ENCODE data around the gene ARFGEF3.

ARFGEF3 gene

DNA sequence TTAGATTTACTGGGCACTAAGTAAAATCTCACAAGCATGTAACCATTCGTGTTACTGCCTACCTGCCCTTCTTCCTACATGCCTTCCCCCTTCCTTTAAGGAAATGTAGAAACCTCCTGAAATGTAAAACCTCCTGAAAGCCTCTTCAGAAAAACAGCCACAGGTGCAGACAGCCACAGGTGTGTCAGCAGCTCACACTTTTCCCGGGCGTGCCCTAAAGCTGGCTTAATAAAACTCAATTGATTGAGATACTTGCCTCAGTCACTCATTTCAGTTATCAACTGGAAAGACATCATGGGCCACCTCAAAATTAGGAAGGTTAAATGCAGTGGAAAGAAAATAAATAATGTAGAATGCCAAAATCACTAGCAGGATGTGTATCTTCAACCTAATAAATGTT is 79.6 kb downstream of the ARFGEF3 start:
- no peak for DNase-seq

DNA sequence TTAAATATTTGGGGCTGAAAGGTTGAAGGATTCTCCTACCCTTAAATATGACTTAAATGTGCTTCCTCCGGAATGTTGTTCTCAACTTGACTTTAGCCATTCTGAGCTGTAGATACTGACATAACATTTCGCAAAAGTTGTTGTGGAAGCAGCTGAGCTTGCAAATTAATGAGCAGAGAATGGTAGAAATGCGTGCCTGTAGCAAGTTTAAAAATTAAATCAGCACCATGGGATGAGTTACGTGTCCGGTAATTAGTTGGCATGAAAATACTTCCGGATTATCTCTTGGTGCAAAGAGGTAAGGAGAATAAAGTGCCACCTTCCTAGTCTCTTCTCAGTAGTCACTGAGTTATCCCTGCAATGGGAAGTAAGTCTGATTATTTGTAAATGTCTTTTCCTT is 80.2 kb downstream of the ARFGEF3 start:
- DNase-seq, result no peak

DNA sequence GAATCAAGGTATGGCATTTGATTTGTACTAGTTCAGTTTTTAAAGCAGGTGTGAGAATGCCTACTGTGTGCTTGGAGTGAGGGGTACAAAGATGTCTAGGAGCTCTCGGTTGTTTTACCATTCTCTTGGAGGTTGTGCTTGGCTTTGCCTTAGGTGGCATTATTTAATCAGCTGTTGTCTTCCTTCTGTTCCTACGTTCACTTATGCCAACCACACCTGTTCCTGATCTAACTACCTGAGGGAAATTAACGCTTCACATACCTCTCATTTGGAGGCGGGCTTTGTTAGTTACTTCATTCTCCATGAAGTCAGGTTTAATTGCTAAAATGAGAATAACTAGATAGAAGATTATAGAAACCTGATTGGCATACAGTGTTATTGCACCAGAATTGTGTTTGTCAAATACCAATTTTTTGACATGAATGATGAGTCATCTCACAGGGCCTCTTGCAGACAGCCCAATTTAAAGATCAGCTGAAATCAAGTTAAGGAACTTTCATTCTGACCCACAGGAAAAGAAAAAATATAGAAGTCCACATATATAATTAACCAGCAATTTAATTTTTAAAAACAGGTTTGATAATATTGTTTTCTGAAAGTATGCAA is 81.4 kb downstream of the ARFGEF3 start:
- DNase-seq, result no peak

DNA sequence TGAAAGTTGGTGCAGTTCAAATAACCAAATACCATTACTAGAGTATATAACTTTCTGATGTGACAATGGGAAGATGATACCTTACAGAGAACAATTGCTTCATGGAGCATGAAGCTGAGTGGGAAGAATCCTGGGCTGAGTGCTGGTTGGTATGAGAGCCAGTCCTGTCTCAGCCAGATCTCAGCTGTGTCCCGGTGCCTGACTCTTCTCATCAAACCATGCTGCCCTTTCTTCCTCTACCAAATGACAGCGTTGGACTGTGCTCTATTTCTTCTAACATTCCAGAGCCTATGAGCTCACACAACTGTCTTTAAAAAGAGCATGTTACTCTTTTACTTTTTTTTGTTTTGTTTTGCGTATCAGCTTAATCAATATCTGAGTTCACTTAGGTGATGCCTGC is 84.0 kb downstream of the ARFGEF3 start:
- no peak for DNase-seq

DNA sequence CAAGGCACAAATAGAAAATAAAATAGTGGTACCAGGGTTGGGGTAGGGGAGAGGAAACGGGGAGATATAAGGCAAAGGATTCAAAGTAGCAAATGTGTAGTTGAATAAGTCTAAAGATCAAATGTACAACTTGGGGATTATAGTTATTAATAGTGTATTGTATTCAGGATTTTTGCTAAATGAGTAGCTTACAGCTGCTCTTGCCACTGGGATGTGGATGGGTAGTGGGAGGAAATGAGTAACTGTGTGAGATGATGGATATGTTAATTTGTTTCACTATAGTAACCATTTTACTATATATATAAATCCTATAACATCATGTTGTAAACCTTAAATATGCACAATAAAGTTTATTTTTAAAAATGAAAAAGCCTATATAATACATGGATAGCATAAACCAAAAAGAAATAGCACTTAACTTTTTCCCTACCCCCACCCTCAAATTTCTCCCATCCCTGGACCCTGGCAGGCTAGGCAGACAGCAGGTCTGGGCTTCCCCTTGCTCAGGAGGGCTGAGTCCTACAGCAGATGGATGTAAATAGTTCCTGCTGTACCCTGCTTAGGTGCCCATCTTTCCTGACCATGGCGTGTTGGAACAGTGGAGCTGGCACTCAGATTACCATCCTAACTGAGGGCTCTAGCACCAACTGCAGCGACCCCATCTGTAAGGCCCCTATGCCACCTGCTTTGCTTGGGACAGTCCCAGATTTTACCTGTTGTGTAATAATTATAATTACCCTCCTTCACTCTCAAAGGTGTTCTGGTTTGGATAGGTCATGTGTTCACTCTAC is 85.1 kb downstream of the ARFGEF3 start:
- no peak for DNase-seq

DNA sequence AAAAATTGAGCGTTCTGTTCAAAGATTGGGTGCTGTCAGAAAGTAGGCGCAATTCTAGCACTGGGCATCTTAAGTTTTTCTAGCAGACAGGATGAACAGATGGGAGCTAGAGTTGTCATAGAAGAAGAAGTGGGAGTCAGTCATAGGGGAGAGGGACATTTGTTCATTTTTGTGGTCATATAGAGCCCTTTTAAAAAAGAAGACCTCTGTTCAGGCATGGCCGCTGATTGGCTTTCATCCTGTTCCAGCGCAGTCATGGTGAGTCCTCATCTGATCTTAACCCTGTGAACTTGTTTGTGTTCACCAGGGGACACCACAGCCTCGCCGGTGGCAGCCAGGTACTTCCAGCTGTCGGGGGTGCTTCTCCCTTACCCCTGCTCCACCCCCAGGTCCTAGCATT is 86.3 kb downstream of the ARFGEF3 start:
- DNase-seq, result no peak

DNA sequence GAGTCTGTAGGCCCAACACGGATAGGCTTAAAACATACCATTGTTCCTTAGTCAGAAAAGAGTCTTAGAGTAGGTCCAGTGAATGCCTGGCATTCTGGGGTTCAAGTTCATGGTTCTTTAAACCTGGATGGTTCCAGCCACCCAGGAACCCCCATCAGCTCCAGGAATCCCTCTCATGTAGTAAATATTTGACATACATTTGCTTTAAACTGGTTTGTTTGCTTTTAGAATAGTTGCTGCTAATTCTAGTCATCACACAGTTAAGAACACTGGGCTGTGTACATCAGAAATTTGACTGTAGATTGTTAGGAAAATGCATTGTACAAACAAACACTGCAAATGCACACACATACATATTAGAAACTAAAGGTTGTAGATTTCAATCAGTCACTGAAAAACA is 87.1 kb downstream of the ARFGEF3 start:
- DNase-seq, result no peak

DNA sequence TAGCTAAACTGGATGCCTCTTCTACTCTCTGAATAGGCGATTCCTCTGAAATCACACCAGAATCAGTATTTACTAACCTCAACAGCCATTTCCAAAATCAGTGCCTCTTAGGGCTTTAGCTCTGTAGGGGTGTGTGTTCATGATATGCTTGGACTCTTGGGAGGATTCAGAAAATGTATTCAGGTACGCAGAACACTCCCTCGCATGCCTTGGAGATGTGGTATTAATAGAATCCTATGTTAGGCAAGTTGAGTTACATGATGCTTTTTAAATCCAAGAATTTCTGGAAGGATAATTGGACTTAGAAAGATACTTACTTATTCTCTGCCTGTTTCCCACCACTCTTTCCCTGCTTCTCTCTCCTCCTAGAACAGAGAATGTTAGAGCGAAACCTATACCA is 88.3 kb downstream of the ARFGEF3 start:
- no peak for DNase-seq

DNA sequence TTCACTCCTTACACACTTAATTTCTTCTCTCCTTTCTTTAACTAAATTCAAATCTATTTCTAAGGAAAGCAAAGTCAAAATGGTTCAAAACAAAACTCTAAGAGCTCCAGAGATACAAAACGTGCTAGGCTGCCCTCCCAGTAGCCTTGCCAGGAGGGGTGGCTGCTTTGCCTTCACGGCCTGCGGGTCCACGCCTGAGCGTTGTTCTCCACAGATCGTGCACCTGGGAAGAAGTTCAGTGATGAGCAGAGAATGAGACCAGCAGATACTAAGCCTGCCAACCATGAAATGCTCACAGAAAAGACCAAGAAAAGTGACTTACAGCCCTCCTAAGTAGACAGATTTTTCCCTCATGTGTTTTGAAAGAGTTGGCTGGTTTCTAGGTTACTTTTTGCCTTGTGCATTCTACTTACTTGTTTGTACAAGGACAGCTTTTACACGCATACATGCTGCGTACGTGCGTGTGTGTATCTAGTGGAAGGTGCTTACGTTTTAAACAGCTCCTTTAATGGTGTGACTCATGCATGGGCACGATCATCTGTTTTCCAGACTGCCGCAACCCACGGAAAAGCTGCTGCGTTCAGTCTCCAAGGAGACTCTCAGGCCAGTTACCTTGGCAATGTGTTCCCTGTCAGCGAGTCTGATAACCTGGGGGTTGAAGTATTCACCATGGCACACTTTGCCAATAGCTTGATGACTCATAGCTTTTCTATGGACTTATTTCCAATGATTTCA is 88.9 kb downstream of the ARFGEF3 start:
- DNase-seq, result peak; percentile 60

DNA sequence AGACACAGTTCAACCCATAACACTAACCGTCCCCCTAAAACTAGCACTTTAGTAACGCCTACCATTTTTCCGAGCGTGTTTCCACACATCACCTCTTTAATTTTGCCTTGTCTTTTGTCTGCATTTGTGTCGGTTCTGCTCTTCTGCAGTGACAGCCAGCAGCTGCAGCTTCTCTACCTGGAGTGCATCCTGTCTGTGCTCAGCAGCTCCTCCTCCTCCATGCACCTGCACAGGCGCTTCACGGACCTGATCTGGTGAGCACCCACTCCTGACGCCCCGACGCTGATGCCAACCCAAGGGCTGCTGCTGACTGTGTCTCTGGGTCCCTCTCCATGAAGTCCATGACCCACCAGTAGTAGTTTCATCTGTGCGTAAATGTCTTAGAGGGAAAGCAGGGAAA is 92.0 kb downstream of the ARFGEF3 start:
- DNase-seq, result no peak

DNA sequence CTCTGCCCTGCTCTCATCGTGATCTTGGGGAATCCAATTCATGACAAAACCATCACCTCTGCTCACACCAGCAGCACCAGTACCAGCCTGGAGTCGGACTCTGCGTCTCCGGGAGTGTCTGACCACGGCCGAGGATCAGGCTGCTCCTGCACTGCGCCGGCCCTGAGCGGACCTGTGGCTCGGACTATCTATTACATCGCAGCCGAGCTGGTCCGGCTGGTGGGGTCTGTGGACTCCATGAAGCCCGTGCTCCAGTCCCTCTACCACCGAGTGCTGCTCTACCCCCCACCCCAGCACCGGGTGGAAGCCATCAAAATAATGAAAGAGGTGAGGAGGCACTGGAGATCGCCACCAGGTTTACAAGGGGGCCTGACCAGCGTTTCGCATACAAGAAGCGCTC is 93.7 kb downstream of the ARFGEF3 start:
- no peak for DNase-seq

DNA sequence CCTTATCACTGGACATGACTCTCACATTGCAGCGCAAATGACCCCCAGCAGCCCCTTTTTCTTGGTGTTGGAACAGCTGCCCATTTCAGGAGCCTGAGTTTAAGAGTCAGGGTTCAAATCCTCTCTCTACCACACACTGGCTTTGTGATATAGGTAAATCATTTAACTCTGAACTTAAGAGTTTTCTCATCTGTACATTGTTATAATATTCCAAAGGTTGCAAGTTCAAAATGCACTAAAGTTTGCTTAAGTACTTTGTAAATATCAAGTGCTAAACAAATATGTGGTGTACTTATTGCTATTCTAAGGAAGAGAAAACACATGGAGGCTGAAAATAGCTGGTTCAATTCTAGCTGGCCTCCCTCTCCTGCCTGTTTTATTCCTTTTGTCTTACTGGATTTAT is 95.9 kb downstream of the ARFGEF3 start:
- DNase-seq, result no peak

DNA sequence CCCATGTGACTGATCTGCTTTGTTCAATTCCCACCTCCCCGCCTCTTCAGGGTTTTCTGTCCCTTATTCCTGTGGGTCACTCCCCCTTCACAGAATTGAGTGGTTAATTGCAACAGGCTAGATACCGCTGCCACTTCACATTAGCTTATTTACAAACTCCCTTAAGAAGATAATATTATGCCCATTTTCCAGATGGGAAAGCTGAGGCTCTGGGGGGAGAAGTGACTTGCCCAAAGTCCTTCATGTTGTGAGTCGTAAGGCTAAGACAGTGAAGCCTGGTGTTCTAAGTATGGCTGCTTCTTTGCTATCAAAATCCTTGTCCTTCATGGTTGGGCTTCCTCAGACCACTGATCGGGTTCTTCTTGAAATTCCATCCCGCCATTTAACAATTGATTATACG is 96.5 kb downstream of the ARFGEF3 start:
- no peak for DNase-seq

DNA sequence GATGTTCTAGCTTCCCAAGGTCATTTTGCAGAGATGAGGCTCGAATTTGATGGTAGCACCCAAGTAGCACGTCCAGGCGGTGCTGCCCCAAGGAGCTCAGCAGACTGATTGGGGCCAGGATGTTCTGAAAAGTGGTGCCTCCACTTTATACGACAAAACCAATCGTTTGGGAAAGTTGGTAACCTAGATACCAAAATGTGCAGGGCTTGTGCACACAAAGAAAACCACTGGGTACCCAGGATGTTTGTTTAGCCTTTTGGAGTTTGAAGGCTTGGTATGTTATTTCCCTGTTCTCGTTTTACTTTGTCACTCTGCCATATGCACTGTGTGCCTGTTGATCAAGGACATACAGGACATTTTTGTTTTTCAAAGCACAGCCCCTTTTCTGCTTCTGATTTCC is 97.3 kb downstream of the ARFGEF3 start:
- DNase-seq, result no peak

DNA sequence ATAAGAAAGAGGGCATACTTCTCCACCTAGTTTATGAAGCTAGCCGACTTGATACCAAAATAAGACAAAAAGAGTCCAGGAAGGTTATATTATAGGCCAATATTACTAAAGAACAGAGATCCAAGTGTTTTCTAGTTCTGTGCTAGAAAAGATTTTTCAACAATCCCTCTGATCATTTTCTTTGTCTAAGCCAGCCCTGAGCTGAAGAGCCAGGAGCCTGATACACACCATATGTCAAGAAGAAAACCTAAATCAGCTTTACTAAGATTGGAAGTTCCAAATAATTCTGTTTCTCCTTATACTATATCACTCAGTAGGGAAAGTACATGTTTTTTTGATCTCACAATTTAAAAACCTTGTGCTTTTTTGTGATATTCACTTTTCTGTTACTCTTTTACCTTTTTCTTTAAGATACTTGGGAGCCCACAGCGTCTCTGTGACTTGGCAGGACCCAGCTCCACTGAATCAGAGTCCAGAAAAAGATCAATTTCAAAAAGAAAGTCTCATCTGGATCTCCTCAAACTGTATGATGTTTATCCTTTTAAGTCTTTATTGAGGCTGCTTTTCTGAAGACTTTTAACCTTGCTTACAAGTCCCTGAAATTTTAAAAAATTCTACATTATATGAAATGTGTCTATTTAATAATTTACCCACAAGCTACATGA is 99.5 kb downstream of the ARFGEF3 start:
- no peak for DNase-seq

DNA sequence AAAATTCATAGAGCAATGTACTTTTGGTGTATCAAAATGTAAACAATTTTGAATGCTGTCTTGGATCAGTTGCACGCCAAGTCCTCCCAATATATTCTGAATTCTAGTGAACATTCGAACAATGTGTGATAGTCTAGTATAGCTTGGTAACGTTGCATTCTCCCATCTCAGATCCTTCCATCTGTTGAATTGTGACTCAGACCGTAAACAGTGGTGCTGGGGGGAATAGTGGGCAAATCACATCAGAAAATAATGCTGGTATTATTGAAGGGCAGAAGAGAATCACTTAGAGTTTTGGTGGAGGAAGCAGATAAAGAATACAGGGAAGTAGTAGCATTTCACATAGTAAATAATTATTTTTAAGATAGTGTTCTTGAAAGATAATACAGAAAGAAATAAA is 102.2 kb downstream of the ARFGEF3 start:
- DNase-seq, result no peak

DNA sequence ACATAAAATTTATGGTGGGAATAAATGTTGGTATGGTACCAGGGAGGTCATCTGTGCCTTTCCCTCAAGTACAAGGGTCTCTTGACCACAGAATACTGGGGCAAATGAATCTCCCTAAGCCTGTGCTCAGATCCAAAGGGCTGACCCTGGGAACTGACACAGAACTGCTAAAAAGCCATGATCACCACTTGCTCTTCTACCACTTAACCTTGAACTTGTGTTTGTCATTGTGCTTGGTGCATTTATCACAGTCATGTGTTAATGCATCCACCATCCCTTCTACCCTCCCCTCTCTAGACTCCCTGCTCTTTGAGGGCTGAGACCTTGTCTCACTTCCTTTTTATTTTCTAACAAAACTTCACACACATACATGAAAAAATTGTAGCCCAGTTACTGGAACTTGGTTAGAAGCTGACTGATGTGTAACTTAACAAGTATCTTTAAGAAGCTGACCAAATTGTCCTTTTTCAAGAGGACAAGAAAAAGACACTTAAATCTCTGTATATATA is 102.7 kb downstream of the ARFGEF3 start:
- DNase-seq, result no peak

DNA sequence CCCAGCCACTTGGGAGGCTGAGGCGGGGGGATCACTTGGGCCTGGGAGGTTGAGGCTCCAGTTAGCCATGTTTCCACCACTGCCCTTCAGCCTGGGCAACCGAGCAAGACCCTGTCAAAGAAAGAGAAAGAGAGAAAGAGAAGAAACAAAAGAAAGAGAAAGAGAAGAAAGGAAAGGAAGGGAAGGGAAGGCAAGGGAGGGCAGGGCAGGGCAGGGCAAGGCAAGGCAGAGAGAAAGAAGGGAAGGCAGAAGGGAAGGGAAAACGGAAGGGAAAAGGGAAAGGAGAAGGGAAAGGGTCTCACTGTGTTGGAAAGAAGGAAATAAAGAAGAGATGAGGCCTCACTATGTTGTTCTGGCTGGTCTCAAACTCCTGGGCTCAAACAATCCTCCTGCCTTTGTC is 104.4 kb downstream of the ARFGEF3 start:
- DNase-seq, result no peak

DNA sequence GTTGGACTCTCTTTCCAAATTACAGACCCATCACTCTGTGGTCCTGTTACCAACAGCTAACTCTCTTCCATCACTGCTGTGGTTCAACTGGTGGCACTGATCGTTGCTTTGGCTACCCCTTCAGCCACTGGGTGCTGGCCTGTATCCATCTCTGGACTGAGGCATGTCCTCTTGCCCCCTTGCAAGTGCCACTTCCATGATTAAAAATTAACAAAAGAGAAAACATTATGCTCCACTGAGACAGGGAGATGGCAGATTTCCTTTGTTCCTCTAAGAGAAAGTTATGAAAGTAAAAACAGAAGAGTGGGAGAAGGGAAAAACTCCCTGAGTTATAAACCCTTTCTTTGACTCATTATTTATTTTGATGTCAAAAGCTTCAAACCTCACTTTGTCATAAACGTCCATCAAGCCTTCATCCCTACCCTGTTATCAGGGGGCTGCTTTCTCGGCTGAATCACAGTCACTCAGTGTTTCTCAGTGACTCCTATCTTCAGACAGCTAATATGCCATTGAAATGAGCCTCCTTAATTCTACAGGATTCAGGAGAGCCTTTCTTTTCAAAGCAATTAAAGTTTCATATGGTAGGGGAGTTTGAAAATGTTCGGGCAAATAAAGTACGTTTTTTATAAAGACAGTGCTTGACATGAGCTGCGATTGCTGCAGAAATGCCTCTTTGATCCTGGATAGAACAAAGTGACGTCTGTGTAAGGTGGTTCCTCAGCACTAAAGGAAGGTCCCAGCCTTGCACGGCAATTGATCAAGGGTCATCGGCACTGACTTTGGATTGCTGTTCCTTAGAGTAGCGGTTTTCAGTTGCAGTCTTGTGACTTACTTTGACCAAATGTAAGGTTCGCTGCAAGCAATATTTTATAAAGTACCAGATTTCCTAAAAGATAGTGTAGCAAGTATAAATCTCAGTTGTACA is 106.5 kb downstream of the ARFGEF3 start:
- DNase-seq, result no peak

DNA sequence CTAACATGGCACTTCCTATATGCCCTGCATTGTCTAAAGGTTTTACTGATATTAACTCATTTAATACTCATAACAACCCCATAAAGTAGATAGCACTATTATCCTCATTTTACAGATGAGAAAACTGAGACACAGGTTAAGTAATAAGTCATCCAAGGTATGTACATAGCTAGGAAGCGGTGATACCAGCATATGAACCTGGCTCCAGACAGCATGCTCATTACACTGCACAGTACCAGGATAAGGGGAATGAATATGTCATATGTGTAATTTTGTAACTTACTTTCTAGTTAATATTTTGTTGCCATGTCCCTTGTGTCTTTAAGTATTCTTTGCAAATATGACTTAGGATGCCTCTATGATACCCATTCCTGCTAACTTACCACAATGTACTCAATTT is 109.7 kb downstream of the ARFGEF3 start:
- DNase-seq, result no peak

DNA sequence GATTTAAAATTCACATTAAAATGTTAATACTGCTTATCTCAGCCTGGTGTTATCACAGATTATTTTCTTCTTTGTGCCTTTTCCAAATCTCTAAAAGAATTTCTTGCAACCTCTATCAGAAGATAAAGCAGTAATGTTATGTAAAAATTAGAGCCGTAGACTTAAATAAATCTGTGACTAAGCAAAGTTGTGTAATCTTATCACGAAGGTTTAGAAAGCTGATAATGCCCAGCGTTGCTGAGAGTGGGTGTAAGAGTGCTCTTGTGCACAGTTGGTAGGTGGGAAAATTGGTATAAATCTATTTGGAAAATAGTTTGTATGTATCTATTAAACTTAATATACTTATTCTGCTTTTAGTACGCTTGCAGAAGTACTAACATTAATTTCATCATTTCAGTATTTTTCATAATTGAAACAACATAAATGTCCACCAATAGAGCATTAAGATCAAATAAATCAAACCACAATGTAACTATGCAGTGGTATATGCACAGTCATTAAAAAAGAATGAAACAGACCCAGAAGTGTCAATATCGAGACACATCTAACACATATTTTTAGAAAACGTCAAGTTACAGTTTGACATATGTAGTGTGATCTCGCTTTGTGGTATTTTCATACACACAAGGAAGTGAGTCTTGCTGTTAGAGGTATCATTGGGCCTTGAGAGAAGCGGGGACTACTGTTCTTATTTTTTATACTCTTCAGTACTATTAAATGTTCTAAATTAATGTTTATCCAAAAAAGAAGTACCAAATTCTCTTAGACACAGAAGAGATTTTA is 111.0 kb downstream of the ARFGEF3 start:
- no peak for DNase-seq

DNA sequence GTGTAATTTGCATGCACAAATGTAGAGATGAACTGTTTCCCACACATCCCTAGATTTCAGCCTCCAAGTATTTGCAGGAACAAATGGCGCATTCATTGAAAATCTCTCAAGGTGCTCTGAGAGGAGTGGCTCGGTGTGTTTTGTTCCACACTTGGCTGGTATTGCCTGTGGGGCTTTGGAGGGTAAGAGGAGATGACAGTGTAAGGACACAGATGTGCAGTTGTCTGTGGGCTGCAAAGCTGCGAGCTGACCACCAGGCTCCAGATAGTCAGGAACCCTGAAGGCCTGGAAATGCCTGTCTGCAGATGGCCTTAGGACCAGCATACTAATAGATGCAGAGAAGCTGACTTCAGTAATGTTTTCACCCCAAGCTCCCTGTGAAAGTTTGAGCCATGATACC is 114.2 kb downstream of the ARFGEF3 start:
- DNase-seq, result no peak
